Activated naive CD4-positive, alpha-beta T cell (primary cell): Measurements from ENCODE around the gene CCR3.

Source experiments
- DNase-seq, 4 experiments: peaks; one replicate each; lab custom pipeline; 2025; lab: John Stamatoyannopoulos, UW

The CCR3 gene

DNA sequence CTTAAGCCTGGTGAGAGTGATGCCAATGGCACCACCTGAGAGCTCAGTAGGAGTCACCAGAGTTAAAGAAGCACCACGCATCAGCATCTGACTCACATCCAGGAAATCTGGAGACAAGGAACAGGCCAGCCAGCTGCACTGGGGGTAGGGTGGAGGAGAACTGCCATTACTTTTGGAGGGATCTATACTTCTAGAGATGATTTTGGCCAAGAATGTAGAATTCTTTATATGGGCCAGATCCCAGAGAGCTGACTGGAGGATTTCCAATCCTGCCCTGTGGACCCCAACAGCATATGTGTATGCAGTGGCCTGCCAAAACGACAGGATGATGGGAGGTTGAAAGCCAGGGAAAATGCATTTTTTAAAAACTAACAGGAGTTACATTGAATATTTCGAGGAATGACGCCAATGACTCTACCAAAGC lies 29.8 kb downstream of the CCR3 start:
- no peak for DNase-seq

DNA sequence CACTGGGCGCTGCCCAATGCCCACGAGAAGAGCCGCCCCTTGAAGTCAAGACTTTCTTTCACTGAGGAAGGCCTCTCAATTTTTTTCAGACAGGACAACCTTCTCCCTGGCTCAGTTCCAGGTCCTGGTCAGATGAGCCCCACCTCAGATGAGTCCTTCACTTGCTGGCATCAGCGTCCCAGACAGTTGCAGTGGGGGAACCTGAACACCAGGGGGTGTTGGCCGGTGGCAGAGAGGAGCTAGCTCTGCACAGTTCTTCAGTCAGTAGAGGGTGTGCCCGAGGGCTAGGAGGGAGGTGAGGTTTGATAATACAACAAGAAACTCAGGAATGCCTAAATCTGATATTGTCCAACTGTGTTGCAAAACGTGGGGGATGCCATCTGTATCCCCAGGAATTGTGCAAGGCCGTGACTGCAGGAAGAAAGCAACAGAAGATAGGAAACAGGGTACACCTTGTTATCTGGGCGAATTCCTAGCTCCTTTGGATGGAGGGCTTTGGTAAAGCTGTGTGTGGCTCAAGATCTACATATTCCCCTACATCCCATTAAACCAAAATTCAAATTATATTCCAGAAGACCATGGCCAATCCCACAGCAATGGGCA lies 34.3 kb downstream of the CCR3 start:
- peak; percentile 7 to 58 (median 46) for DNase-seq

DNA sequence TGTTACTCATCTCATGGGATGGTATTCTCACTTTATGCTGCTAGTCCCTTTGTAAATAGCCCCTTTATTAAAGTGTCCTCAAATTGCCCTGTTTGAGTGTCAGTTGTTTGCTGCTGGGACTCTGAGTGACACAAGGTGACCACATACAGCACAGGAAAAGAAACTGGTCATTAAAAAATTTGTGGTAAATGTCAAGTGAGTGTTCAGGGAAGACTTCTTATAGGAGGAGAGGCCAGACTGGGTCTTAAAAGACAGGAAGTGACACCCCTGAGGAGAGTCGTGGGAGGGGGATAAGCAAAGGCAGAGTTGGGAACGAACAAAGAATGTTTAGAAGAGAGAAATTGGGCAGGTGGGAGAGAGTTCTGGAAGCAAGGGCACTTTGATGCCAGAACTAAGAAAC lies 35.2 kb downstream of the CCR3 start:
- no peak for DNase-seq

DNA sequence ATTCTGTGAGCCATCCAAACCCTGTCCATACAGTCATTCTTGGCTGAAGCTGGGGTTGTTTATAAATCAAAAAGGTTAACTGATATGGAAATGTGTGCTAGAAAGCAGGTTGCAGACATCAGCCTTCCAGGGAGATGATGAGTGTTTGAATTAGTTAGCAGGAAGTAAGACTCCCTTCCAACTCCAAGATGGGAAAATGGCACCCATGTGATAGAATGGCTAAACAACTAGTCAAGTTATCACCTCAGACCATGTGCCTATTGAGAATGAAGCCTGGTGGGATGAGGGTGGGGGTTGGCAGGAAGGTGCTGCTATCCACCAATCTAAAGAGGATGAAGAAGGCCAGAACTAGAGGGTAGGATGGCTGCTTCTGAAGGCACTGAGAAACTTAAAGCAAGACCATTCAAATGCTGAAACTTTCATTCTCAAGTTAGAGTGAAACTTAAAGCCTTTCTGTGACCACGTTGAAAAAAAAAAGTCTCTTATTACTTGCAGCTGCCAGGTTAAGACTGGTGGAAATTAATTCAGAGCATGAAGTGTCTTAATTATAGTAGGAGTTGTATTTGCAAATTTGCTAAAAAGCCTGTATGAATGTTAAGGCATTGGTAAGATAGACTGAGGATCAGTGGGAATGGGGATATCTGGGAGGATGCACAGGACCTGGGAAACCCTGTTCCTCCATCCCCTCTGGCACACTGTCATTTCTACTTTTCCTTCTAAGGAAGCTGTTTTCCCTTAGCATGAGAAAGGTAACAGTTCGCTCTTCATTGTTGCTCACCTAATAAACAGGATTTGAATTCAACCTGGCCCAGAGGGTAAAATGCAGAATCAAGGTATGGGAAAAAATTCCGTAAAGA lies 36.8 kb downstream of the CCR3 start:
- DNase-seq, result no peak

DNA sequence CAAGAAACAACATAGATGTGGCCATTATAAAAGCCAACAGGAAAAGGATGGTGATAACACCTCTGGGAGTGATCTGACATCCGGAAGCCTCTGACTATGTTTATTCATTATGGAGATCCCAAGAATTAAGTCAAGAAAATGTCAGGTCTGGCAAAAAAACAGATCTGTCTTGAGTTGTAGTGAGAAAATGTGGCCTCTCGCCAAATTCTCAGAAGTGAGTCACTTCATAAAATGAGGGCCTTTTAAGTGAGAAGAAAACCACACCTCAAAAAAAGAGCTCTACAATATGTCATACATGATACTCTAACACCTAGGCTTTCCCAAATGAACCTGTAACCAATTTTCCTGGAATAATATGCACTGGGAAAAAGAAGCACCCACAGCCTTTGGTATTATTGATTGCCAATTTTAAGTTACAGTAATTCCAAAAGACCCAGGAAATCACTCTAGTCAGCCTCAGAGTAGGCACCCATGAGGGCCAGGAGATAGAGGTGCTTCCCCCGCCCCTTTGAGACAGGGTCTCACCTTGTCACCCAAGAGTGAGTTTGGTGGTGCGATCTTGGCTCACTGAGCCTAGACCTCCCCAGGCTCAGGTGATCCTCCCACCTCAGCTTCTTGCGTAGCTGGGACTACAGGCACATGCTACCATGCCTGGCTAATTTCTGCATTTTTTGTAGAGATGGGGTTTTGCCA lies 38.0 kb downstream of the CCR3 start:
- no peak for DNase-seq

DNA sequence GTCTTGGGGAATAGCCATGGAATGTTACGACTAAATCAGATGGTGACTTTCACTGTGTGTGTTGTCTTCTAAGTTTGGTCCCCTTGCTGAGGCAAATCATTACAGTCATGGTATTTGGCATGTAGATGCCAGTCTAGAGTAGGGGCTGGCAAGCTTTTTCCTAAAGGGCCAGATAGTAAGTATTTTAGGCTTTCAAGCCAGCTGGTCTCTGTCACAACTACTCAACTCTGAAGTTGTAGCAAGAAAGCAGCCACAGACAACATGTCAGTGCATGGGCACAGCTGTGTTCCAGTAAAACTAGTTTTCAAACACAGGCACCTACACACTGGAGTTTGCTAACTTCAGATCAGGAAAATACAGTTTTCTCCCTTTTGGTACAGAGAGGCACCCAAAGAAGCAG lies 39.3 kb downstream of the CCR3 start:
- DNase-seq, result no peak

DNA sequence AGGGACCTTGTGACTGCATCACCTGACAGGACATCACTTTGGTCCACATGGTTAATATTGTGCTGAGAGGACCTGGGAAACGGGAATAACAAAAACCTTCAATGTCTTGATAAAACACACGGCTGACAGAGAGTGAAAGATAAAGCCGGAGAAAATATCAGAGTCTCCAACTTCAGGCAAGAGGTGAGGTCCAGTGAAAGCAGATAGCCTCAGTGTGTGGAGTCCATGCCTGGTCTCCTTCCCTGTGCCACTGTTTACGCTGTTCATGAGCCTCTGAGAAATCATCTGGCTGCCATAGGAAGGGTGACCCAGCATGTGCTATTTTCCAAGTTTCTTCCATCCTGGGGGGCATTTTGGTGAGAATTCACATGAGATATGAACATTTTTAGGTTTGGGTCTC lies 39.8 kb downstream of the CCR3 start:
- no peak for DNase-seq

DNA sequence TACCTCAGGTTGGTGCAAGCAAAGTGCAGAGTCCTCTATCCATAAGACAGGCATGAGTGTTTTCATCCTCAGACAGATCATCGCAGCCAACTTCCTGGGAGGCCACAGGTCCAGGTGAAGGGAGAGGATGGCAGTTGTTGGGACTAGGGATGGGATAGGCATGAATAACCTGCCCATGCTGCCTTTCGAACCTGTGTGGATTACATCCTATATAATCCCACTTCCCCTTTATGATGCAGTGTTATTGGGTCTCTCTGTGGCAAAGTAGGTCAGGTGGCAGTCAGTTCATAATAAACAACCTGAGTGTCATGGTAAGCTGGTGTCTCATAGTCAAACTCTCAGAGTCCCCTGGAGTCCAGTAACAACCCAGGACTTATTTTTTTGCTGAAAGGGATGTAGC lies 40.4 kb downstream of the CCR3 start:
- no peak for DNase-seq

DNA sequence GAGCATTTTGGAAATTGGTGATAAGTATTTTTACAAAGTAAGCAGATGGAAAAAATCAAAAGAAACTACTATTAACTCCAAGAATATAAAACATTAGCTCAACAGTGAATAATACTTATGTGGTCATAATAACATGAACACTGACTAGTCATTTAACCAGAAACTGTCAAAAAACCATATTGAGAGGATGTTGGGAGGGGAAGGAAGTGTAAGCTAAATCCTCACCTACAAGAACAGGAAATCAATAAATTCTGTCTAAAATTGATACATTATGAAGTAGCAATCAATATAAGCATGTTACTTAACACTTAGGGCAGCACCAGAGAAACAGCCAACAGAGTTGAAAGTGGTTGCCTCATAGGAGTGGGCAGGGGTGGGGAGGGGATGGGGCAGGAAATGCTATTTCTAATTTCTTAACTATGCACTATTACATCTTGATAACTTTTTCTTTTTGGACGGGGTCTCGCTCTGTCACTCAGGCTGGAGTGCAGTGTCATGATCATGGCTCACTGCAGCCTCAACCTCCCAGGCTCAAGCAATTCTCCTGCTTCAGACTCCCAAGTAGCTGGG lies 41.7 kb downstream of the CCR3 start:
- no peak for DNase-seq

DNA sequence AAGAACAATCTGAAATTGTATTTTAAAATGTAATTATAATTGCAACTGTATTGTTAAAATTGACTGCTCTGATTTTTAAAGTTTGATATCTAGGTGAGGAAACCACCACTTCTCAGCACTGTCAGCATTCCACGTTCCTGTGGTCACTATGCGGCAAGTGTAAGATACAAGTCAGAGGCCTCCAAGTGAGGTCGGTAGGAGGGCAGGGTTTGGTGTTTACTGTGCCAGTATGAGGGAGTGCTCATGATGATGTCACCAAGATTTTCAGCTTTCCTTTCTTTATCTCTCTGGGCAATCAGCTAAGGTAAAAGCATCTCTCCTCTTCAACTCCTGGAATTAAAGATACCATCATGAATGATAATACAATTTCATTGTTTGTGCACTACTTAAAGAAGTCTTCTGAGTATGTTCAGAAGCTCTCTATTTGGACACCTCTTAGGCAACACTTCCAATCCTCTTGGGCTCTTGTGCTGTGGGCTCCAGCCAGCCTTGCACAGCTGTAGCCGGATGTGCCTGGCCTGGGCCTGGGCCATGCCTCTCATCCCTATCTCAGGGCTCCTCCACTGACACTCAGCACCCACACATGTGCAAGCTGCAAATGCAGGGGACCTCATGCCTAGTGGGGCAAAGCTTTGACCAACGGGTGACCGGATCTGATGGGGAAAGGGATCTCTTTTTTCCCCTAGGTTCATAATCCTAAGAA lies 42.9 kb downstream of the CCR3 start:
- DNase-seq, result no peak

DNA sequence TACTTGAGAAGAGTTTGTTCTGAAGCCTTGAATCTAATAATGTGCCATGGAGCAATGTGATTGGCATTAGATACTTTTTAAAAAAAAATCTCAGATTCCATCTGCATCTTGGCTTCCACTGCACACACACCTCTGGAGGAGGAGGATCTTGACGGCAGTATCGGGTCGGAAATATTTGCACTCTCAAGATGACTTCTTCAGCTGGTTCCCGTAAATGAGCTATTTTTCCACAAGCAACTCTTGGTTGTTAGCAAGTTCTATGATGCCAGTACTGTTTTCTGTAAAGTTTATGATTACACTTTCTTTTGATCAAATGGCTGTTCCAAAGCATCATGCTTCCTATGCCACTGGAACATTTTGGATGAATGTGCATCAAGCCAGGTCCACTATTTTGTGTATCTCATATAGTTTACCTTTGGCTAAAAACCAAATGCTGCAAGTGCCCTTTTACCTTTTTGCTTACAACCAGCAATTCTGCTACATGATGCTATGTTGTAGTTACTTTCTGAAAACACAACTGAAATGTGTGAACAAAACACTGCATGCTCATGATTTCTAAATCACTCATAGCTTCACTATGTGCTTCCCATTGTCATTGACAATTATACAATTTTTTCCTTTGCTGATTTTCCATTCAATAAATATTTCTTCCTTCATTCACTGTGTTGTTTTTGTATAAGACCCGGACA lies 43.8 kb downstream of the CCR3 start:
- no peak for DNase-seq

DNA sequence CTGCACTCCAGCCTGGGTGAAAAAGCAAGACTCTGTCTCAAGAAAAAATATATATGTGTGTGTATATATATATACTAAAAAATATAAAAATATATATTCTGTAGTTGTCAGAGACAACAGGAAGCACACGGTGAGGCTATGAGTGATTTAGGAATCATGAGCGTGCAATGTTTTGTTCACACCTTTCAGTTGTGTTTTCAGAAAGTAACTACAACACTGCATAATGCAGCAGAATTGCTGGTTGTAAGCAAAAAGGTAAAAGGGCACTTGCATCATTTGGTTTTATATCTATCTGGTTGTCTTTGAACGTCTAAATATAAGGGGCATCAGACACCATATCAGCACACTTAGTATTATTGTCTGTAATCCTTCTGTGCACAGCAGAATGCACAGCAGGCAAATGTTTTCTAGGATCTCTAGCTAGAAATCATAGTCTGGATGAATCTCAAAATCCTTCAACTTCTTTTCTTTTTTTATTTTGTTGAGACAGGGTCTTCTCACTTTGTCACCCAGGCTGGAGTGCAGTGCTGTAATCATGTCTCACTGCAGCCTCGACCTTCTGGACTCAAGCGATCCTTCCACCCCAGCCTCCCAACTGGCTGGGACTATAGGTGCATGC lies 44.8 kb downstream of the CCR3 start:
- no peak for DNase-seq

DNA sequence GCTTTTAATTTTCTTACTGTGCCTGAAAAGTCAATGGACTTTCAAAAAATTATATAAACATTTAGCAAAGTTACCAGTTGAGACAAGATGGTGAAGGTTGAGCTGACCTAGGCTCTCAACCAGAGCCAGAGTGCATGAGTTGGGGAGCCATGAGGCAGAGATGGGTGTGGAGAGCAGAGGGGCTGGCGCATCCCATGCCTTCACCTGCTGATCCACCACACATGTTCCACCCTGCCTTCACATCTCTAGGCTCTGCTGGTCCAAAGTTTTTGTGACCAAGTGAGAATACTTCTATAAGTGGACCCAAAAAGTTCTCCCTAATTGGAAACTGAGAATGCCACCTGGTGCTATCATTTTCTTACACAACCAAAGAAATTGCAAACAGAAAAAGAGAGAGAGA lies 47.3 kb downstream of the CCR3 start:
- no peak for DNase-seq

DNA sequence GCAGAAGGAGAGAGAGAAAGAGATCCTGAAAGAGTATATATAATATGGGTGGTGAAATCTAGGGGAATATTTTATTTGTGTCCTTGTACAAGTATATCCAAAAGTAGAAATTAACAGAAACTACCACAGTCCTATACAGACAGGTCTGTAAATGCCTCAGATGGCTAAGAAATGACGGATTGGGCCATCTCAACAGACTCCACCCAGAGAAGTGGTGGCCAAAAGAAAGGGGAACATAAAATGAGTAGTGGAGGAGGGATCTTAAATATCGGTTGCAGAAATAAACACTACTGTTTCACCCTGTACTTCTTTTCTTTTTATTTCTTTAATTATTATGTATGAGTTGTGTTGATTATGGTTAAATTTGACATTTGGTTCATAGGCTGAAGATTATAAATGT lies 47.7 kb downstream of the CCR3 start:
- no peak for DNase-seq

DNA sequence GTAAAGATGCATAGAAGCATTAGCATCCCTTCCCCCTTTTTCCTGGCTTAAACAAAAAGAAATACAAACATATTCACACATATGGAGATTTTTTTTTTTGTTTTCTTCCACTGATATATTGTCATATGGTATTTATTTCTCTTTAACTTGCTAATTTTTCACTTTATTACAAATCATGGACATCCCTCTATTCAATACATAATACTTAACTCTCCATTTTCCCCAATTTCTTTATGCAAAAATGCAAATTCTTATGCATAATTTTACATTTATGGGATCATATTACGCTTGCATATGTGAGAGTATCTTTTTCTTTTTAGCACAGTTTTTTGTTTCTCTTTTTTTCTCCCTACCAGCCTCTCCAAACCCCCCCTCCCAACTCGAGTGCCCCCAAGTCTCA lies 48.8 kb downstream of the CCR3 start:
- DNase-seq, result no peak

DNA sequence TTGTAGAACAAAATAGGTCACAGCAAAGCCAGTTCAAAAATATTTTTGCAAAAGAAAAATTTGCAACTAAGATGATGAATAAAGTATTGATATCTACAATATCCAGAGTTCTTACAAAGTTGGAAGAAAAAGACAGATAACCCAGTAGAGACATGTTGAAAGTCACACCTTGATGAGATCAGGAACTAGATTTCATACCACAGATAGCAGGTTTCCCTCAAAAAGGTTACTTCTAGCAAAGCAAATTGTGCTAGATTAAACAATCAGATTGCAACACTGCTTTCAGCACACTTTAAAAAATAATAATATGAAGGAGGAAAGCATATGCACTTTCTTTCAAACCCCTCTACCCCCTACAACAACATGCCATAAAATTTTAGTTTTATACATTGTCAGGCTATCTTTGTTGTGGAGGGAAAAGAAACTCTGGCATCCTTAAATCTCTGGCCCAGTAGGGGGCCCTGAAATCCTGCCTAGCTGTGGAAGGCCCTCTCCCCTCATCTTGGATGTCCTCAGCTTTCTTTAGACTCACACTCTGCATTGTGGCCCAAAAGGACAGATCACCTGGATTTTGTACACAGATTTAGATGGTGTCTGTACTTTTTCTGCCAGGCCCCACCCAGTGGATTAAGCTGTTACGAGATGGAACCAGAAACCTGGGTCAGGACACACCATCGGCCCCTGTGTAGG lies 50.9 kb downstream of the CCR3 start:
- DNase-seq, result no peak

DNA sequence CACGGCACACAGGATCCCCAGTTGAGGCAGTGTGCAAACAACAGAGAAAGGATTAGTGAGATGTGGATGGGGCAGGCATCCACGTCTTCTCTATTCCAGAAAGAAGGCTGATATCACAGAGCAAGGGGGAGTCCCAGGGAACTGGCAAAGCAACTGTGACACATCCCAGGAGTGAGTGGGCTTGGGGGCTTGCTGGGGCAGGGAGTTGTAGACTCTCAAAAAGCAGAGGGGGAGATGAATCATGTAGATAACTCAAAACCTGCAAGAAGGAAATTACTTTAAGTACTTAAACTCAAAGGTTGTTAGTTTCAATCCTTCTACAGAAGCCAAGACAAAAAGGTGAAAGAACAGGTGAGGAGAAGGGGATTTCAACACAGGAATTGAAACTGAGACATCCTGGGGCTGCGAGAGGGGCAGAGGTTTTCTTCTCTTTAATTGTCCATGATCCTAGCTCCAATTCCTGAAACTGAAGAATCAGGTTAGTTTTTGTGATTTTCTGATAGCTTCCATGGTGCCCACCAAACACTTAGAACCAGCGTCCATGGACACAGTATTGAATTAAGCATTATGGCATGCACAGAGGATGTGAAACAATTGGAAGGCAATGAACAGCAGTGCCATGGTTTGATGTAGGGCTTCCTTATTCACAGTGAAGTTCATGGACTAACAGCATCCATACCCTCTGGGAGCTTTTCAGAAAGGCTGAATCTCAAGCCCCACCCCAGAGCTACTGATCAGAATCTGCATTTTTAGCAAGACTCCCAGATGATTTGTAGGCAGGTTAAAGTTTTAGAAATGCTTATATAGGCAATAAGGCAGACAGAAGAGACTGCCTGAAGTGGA lies 52.0 kb downstream of the CCR3 start:
- DNase-seq, result no peak

DNA sequence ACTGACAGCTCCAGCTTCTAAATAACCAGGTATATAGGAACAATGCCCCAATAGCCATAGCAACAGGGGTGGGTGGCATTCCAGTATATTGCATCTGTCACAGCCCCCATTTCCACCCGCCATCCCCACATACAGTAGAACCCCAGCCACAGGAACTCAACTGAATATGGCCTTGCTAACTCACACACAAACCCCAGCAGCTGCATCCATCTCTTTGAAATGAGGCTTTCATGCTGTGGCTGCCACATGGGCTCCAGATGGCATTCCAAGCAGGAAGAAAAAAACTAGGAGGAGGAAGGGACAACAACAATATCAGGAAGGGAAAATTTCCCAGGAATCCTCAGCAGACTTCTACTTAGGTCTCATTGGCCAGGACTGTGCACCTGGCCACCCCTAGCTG lies 54.6 kb downstream of the CCR3 start:
- no peak for DNase-seq

DNA sequence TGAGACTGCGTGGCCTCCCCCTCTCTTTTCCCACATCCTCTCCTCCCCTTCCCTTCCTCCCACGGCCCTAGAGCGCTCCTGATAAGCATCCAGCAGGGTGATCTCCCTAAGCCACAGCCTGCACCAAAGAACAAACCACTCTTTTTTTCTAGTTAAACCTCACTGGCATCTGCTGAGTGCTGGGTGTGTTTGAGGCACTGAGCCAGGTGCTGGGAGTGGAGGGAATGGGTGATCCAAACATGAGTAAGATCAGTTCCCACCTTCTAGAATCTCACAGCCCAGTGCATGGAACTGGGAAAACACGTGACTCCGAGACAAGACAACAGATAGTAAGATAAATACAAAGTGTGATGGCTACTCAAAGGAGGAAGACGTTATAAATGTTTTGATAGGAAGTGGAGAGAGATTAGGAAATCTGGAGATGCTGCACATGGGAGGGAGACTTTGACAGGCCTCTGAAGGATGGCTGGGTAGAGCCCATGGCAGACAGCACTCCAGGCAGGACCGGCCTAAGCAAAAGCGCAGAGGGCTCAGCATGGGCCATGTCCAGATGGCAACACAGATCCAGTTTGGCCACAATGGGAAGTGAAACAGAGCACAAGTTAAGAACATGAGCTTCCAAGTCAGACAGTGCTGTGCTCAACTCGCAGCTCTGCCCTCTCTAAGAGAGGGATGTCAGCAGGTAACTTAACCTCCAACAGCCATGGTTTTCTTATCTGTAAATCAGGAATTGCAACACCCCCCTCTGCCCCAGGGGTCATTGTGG lies 55.6 kb downstream of the CCR3 start:
- no peak for DNase-seq
